ENCODE data around the gene AGRP. TPM values are rescaled to one million over a fixed set of nuclear protein-coding genes. Genes with fewer than 3 reads are reported as not detected.

Gene AGRP
- total RNA-seq, 1 donor from 2014 or later = not detected

DNA sequence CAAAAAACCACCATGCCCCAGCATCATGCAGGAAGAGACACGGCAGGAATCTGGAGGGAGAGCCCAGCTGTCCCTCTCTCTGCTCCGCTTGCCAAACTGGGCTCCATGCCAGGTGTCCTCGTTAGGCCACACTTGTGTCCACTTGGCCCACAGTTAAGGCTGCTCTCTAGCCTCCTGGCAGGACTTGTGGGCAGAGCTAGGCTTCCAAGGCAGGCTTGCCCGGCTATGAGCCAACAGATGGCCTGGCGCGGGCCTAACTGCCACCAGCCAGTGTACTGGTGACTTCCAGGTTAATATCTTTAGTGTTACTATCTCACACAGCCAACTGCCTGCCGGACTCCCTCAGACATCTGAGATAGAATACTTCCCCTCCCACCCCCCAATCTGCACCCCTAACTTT lies 13.0 kb downstream of the AGRP start:
- DNase-seq (ENCODE audit: low spot score in 2 of 2, unreplicated experiment in 2 of 2) = no peak
- Mint-ChIP-seq H3K36me3 (no peaks in the 10 kb centered on the region), H3K4me1 (no peaks in the 10 kb centered on the region), H3K27me3 (ENCODE audit: low read depth) (no peaks in the 10 kb centered on the region), H3K9me3 (no peaks in the 10 kb centered on the region), H3K4me3 (no peak overlapping the region), H3K27ac (no peak overlapping the region)
- TF ChIP-seq, protein P1, sequence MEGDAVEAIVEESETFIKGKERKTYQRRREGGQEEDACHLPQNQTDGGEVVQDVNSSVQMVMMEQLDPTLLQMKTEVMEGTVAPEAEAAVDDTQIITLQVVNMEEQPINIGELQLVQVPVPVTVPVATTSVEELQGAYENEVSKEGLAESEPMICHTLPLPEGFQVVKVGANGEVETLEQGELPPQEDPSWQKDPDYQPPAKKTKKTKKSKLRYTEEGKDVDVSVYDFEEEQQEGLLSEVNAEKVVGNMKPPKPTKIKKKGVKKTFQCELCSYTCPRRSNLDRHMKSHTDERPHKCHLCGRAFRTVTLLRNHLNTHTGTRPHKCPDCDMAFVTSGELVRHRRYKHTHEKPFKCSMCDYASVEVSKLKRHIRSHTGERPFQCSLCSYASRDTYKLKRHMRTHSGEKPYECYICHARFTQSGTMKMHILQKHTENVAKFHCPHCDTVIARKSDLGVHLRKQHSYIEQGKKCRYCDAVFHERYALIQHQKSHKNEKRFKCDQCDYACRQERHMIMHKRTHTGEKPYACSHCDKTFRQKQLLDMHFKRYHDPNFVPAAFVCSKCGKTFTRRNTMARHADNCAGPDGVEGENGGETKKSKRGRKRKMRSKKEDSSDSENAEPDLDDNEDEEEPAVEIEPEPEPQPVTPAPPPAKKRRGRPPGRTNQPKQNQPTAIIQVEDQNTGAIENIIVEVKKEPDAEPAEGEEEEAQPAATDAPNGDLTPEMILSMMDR (IDR thresholded peaks at IDR 0.05; ENCODE audit: unreplicated experiment) = no peak

DNA sequence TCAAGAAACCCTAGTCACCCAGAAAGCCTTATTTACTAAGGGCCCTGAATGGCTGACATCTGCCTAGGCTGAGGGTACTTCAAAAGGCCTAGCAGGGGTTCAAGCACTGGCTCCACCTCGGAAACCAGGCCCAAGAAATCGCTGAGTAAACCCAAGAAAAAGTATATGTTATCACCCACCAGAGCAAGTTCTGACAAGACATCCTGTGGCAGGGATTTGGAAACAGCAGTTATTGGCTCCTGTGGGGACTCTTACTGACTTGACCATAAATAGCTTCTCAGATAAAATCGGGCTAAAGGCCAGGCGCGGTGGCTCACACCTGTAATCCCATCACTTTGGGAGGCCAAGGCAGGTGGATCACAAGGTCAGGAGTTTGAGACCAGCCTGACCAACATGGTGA lies 14.6 kb downstream of the AGRP start:
- Mint-ChIP-seq H3K27me3 (ENCODE audit: low read depth) (no peaks in the 10 kb centered on the region), H3K9me3 (no peaks in the 10 kb centered on the region)

DNA sequence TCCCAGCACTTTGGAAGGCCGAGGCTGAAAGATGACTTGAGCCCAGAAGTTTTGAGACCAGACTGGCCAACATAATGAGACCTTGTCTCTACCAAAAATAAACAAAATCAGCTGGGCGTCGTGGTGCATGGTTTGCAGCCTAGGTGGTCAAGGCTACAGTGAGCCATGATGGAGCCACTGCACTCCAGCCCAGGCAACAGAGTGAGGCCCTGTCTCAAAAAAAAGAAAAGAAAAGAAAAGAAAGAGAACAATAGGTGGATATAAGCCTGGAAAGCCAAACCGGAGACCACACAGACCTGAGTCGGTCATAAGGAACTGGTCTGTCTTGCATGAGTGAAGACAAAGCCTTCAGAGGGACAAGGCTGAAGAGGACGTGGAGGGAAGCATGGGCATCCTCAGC lies 16.8 kb downstream of the AGRP start:
- Mint-ChIP-seq H3K4me1 (no peaks in the 10 kb centered on the region), H3K9me3 (no peaks in the 10 kb centered on the region), H3K27ac (no peak overlapping the region), H3K27me3 (ENCODE audit: low read depth) (no peaks in the 10 kb centered on the region), H3K36me3 (no peaks in the 10 kb centered on the region), H3K4me3 (no peak overlapping the region)
- no peak for DNase-seq (ENCODE audit: low spot score in 2 of 2, unreplicated experiment in 2 of 2)
- TF ChIP-seq, protein P1 (IDR thresholded peaks at IDR 0.05; ENCODE audit: unreplicated experiment) = no peak

More for the DNA sequence above, 14.6 kb downstream of the AGRP start:
- H3K27ac Mint-ChIP-seq = no peak overlapping the region
- no peak for DNase-seq (ENCODE audit: low spot score in 2 of 2, unreplicated experiment in 2 of 2)
- no peaks in the 10 kb centered on the region for H3K36me3 Mint-ChIP-seq
- H3K4me3 Mint-ChIP-seq = no peak overlapping the region
- TF ChIP-seq, protein P1 (IDR thresholded peaks at IDR 0.05; ENCODE audit: unreplicated experiment) = no peak
- no peaks in the 10 kb centered on the region for H3K4me1 Mint-ChIP-seq

DNA sequence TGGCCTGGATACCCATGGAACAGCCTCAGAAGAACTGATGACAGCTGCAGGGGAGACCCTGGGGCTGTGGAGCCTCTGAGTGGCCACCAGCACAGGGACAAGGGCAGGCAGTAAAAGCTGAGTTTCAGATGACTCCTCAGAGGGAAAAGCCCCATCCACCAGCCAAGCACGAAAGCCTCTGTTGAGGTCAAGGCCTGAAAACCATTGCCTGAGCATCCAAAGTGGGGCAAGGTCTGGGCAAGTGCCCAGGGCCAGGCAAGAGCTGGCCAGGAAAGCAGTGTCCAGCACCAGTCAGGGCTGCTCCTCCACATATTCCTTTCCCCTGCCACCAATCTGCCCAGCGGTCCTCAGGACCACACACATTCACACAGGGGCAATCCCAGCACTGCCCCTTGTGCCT lies 18.8 kb downstream of the AGRP start:
- Mint-ChIP-seq H3K27ac (no peak overlapping the region), H3K4me1 (peaks cover 7% of the 10 kb centered on the region), H3K27me3 (ENCODE audit: low read depth) (no peaks in the 10 kb centered on the region)

DNA sequence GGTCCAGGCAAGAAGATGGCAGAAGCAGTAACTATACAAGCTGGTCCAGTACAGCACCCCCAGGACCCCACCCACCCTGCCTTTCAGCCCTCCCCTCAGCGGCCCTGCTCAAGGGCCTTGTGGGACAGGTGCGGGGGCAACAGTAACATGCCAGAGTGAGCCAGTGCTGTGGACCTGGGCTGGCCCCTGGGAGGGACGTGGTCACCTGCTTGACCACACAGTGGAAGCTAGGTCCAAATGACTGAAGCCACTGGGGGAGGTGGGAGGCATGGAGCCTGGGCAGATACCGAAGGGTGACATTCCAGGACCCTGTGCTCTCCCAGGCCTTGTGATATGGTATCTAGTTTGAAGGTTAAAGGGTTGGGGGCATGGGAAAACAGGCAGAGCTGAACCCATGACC lies 19.7 kb downstream of the AGRP start:
- H3K27ac Mint-ChIP-seq = no peak overlapping the region
- H3K27me3 Mint-ChIP-seq (ENCODE audit: low read depth) = no peaks in the 10 kb centered on the region
- DNase-seq (ENCODE audit: low spot score in 2 of 2, unreplicated experiment in 2 of 2) = no peak
- H3K4me3 Mint-ChIP-seq = no peak overlapping the region
- H3K4me1 Mint-ChIP-seq = peaks cover 10% of the 10 kb centered on the region
- H3K36me3 Mint-ChIP-seq = no peaks in the 10 kb centered on the region
- TF ChIP-seq, protein P1 (IDR thresholded peaks at IDR 0.05; ENCODE audit: unreplicated experiment) = no peak
- H3K9me3 Mint-ChIP-seq = no peaks in the 10 kb centered on the region

More for the DNA sequence above, 18.8 kb downstream of the AGRP start:
- DNase-seq (ENCODE audit: low spot score in 2 of 2, unreplicated experiment in 2 of 2) = no peak
- no peak overlapping the region for H3K4me3 Mint-ChIP-seq
- TF ChIP-seq, protein P1 (IDR thresholded peaks at IDR 0.05; ENCODE audit: unreplicated experiment) = no peak
- no peaks in the 10 kb centered on the region for H3K9me3 Mint-ChIP-seq
- H3K36me3 Mint-ChIP-seq = no peaks in the 10 kb centered on the region

DNA sequence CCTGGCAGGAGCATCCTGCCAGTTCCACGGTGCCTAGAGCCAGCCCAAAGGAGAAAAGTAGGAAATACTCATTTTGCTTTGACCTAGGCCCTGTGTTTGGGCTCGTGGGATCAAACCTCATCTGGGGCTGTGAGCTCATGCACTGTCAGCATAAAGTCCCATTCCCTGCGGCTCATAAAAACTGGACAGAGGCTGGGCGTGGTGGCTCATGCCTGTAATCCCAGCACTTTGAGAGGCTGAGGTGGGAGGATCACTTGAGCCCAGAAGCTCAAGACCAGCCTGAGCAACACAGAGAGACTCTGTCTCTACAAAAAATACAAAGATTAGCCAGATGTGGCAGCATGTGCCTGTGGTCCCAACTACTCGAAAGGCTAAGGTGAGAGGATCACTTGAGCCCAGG lies 20.3 kb downstream of the AGRP start:
- H3K27ac Mint-ChIP-seq = no peak overlapping the region
- H3K4me3 Mint-ChIP-seq = no peak overlapping the region

More for the DNA sequence above, 20.3 kb downstream of the AGRP start:
- Mint-ChIP-seq H3K4me1 (peaks cover 12% of the 10 kb centered on the region), H3K36me3 (no peaks in the 10 kb centered on the region), H3K9me3 (no peaks in the 10 kb centered on the region), H3K27me3 (ENCODE audit: low read depth) (no peaks in the 10 kb centered on the region)
- TF ChIP-seq, protein P1 (IDR thresholded peaks at IDR 0.05; ENCODE audit: unreplicated experiment) = no peak
- no peak for DNase-seq (ENCODE audit: low spot score in 2 of 2, unreplicated experiment in 2 of 2)

Data from mesothelial cell of epicardium (in vitro differentiated cells).